MM.1S (cell line): ENCODE results near the gene ARHGEF38.

Source experiments
- EZH2 ChIP-seq: fragments of 300-600 bp; sonication (generic); optimal IDR thresholded peaks from 2 replicates; pipeline ENCODE3; 2017; ENCODE audit warnings: low read depth, mild to moderate bottlenecking, antibody characterized with exemption, low read length, mixed read lengths
- EZH2phosphoT487 ChIP-seq: fragments of 300-600 bp; sonication (generic); IDR thresholded peaks from 2 replicates; pipeline ENCODE4 v1.6.1; 2018; ENCODE audit warnings: antibody characterized with exemption, low read length
- TF ChIP-seq, protein P1 (sequence below): fragments of 300-600 bp; sonication (generic); IDR thresholded peaks from 2 replicates; pipeline ENCODE4 v1.5.1; 2016; ENCODE audit warnings: antibody characterized with exemption, low read length, mixed read lengths

- TF ChIP-seq, protein P1, sequence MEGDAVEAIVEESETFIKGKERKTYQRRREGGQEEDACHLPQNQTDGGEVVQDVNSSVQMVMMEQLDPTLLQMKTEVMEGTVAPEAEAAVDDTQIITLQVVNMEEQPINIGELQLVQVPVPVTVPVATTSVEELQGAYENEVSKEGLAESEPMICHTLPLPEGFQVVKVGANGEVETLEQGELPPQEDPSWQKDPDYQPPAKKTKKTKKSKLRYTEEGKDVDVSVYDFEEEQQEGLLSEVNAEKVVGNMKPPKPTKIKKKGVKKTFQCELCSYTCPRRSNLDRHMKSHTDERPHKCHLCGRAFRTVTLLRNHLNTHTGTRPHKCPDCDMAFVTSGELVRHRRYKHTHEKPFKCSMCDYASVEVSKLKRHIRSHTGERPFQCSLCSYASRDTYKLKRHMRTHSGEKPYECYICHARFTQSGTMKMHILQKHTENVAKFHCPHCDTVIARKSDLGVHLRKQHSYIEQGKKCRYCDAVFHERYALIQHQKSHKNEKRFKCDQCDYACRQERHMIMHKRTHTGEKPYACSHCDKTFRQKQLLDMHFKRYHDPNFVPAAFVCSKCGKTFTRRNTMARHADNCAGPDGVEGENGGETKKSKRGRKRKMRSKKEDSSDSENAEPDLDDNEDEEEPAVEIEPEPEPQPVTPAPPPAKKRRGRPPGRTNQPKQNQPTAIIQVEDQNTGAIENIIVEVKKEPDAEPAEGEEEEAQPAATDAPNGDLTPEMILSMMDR: no peak
- TF ChIP-seq EZH2: no peak
- TF ChIP-seq EZH2phosphoT487: no peak
Observed at GRCh38 chr4:105503484-105503883, 48.9 kb upstream of the ARHGEF38 start.
